ENCODE data around the gene SPN.

- TF ChIP-seq CTCF (IDR thresholded peaks at IDR 0.05; ENCODE audit: borderline replicate concordance, extremely low read depth, low read length, poor library complexity, severe bottlenecking) (no peak), EZH2 (IDR thresholded peaks at IDR 0.05; ENCODE audit: borderline replicate concordance, low read depth, low read length, severe bottlenecking) (no peak)
Observed at GRCh38 chr16:29698484-29699323, 35.7 kb downstream of the SPN start.

Measured in DND-41 (cell line).